GM12865 (cell line): ENCODE measurements around the gene STK39.

Source experiments
- DNase-seq: peaks from one replicate; pipeline ENCODE4 v3.0.0; 2010; ENCODE audit warnings: low read depth
- H3K4me3 ChIP-seq: 2 replicates; pipeline ENCODE4 v1.5.1; 2011; ENCODE audit warnings: mild to moderate bottlenecking, low read depth, low read length, control low read depth
- CTCF ChIP-seq: IDR thresholded peaks from 2 replicates; pipeline ENCODE4 v1.5.1; 2011; ENCODE audit warnings: low read length, control low read depth, low read depth, inconsistent platforms; ENCODE audit not compliant: insufficient read depth; ENCODE audit errors: missing control alignments

Gene STK39

GRCh38 chr2:168234407-168235085 lies 12.8 kb downstream of the STK39 start:
- no peak overlapping the region for H3K4me3 ChIP-seq
- no peak for DNase-seq
- no peak for TF ChIP-seq CTCF

GRCh38 chr2:168233726-168234406 lies 13.5 kb downstream of the STK39 start:
- no peak for DNase-seq
- H3K4me3 ChIP-seq = no peak overlapping the region
- no peak for TF ChIP-seq CTCF

- no peak overlapping the region for H3K4me3 ChIP-seq
- no peak for DNase-seq
- no peak for TF ChIP-seq CTCF
These were observed 14.2 kb downstream of the STK39 start for GRCh38 chr2:168233166-168233565.

- no peak for DNase-seq
- no peak overlapping the region for H3K4me3 ChIP-seq
- TF ChIP-seq CTCF = no peak
These were observed 15.7 kb downstream of the STK39 start for GRCh38 chr2:168231609-168232241.

GRCh38 chr2:168230389-168230788 lies 17.0 kb downstream of the STK39 start:
- DNase-seq = no peak
- no peak for TF ChIP-seq CTCF
- H3K4me3 ChIP-seq = no peak overlapping the region

GRCh38 chr2:168224346-168224745 lies 23.0 kb downstream of the STK39 start:
- H3K4me3 ChIP-seq = no peak overlapping the region
- TF ChIP-seq CTCF = no peak

GRCh38 chr2:168222088-168222487 lies 25.3 kb downstream of the STK39 start:
- no peak overlapping the region for H3K4me3 ChIP-seq
- TF ChIP-seq CTCF = no peak

More at GRCh38 chr2:168224346-168224745, 23.0 kb downstream of the STK39 start:
- no peak for DNase-seq

More at GRCh38 chr2:168222088-168222487, 25.3 kb downstream of the STK39 start:
- no peak for DNase-seq
